Loucy (cell line): ENCODE measurements around the gene FBLN7.

ENCODE experiments used
- EZH2phosphoT487 ChIP-seq: fragments of 200-600 bp; IDR thresholded peaks from 2 replicates; pipeline ENCODE4 v1.6.1; 2018; ENCODE audit warnings: antibody characterized with exemption, mild to moderate bottlenecking, moderate library complexity, borderline replicate concordance
- TF ChIP-seq, protein P1 (sequence below): fragments of 200-600 bp; sonication (generic); conservative IDR thresholded peaks from 2 replicates; pipeline ENCODE4 v1.5.1; 2014; ENCODE audit warnings: mild to moderate bottlenecking, antibody characterized with exemption, low read length

DNA sequence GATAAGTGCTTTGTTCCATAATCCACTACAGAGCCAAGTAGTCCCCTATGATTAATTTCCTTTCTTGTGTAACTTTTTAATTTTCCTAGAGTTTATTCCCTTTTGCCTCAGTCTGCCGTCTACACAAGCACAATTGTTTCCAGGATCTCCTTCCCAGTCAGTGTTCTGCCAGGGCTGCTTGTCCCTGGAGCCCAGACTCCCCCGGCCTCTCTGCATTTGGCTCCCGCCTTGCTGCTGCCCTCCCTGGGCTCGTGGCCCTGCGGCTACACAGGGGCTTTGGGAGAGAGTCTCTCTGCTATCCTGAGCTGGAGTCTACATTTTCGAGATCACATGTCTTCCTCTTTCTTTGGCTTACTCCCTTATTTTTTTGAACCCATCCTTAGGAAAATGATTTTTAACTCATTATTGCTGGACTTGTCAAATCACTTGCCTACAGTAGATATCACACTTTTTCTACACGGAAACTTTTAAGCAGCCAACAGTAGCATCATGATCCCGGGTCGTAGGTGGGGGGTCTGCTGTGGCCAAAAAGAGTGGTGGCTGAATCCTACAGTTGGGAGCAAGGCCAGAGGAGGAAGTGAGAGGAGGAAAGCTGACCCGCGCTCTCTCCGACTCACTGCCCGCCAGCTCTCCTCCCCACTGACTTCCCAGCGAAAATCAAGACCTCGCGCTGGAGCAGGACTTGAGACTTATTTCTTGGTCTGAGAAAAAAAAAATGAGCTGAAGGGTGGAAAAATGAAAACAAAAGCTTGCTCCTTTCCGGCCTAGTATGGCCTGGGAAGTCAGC lies 9.4 kb downstream of the FBLN7 start:
- TF ChIP-seq, protein P1, sequence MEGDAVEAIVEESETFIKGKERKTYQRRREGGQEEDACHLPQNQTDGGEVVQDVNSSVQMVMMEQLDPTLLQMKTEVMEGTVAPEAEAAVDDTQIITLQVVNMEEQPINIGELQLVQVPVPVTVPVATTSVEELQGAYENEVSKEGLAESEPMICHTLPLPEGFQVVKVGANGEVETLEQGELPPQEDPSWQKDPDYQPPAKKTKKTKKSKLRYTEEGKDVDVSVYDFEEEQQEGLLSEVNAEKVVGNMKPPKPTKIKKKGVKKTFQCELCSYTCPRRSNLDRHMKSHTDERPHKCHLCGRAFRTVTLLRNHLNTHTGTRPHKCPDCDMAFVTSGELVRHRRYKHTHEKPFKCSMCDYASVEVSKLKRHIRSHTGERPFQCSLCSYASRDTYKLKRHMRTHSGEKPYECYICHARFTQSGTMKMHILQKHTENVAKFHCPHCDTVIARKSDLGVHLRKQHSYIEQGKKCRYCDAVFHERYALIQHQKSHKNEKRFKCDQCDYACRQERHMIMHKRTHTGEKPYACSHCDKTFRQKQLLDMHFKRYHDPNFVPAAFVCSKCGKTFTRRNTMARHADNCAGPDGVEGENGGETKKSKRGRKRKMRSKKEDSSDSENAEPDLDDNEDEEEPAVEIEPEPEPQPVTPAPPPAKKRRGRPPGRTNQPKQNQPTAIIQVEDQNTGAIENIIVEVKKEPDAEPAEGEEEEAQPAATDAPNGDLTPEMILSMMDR = no peak
- no peak for TF ChIP-seq EZH2phosphoT487
